SK-N-SH (cell line): Measurements from ENCODE around the gene SSTR1. TPM values are rescaled to one million over a fixed set of nuclear protein-coding genes. Genes with fewer than 3 reads are reported as not detected.

Source experiments
- CTCF ChIA-PET: fragments of 300-600, 350-600 bp; formaldehyde crosslinking; extraction: SDS; loops from one replicate; lab custom pipeline; 2021; lab: Yijun Ruan, JAX
- POLR2A ChIA-PET: fragments of 350-600 bp; sonication (Branson Sonifier 250); formaldehyde crosslinking; extraction: SDS; loops from one replicate; lab custom pipeline; 2020; ENCODE audit warnings: antibody characterized with exemption, inconsistent platforms; lab: Yijun Ruan, JAX
- DNase-seq: peaks from one replicate; pipeline ENCODE4 v3.0.0; 2012
- H2AFZ ChIP-seq: fragments of 200-600 bp; sonication (generic); 2 replicates; pipeline ENCODE4 v1.8.1; 2016; ENCODE audit warnings: antibody characterized with exemption, mild to moderate bottlenecking, low read depth
- H3F3A ChIP-seq: fragments of 200-600 bp; sonication (generic); replicated peaks from 2 replicates; pipeline ENCODE3; 2016; ENCODE audit warnings: antibody characterized with exemption, mild to moderate bottlenecking; ENCODE audit not compliant: insufficient read depth
- H3K27ac ChIP-seq, 2 experiments: fragments of 200-500 bp in 1 of 2; fragments of 200-600 bp in 1 of 2; sonication (Bioruptor generic) in 1 of 2; sonication (generic), shearing (Covaris generic) in 1 of 2; 2 replicates each; pipeline versions ENCODE4 v1.5.1 to v1.6.1; 2014 to 2016; ENCODE audit warnings: low read depth in 2 of 2, inconsistent platforms in 1 of 2, low read length in 1 of 2, mild to moderate bottlenecking in 1 of 2, mixed read lengths in 1 of 2
- H3K27me3 ChIP-seq: fragments of 200-600 bp; sonication (generic), shearing (Covaris generic); 2 replicates; pipeline ENCODE4 v1.6.1; 2016; ENCODE audit warnings: mixed run types; ENCODE audit not compliant: insufficient read depth
- H3K36me3 ChIP-seq, 2 experiments: fragments of 200-500 bp in 1 of 2; fragments of 200-600 bp in 1 of 2; sonication (Bioruptor generic) in 1 of 2; sonication (generic) in 1 of 2; replicated peaks in 1 of 2; 2 replicates each; pipeline versions ENCODE3 to v1.5.1; 2014 to 2016; ENCODE audit warnings: low read length in 1 of 2, mild to moderate bottlenecking in 1 of 2; ENCODE audit not compliant: insufficient read depth in 2 of 2, control insufficient read depth in 1 of 2
- H3K4me1 ChIP-seq, 2 experiments: fragments of 200-500 bp in 1 of 2; fragments of 200-600 bp in 1 of 2; sonication (Bioruptor generic) in 1 of 2; sonication (generic), shearing (Covaris generic) in 1 of 2; 2 replicates each; pipeline versions ENCODE4 v1.5.1 to v1.6.1; 2014 to 2016; ENCODE audit warnings: low read depth in 1 of 2, low read length in 1 of 2, mixed run types in 1 of 2; ENCODE audit not compliant: insufficient read depth in 2 of 2, control insufficient read depth in 1 of 2
- H3K4me2 ChIP-seq: fragments of 200-600 bp; sonication (generic), shearing (Covaris generic); 2 replicates; pipeline ENCODE4 v1.6.1; 2017; ENCODE audit warnings: mixed run types
- H3K4me3 ChIP-seq, 2 experiments: fragments of 200-500 bp in 1 of 2; fragments of 200-600 bp in 1 of 2; sonication (Bioruptor generic) in 1 of 2; sonication (generic), shearing (Covaris generic) in 1 of 2; 2 replicates each; pipeline versions ENCODE4 v1.5.1 to v1.8.1; 2014 to 2016; ENCODE audit warnings: low read depth in 2 of 2, inconsistent platforms in 1 of 2, low read length in 1 of 2, mild to moderate bottlenecking in 1 of 2, mixed read lengths in 1 of 2, moderate library complexity in 1 of 2
- H3K79me2 ChIP-seq: fragments of 200-600 bp; sonication (generic); 2 replicates; pipeline ENCODE4 v1.8.1; 2017; ENCODE audit warnings: mild to moderate bottlenecking; ENCODE audit not compliant: insufficient read depth
- H3K9ac ChIP-seq: fragments of 200-600 bp; sonication (generic); 2 replicates; pipeline ENCODE4 v1.6.1; 2017; ENCODE audit warnings: mixed run types
- H3K9me2 ChIP-seq: fragments of 200-600 bp; sonication (generic); 2 replicates; pipeline ENCODE4 v1.6.1; 2017; ENCODE audit warnings: mixed run types
- H3K9me3 ChIP-seq: fragments of 200-600 bp; sonication (generic); 2 replicates; pipeline ENCODE4 v1.6.1; 2017; ENCODE audit warnings: mixed run types, mild to moderate bottlenecking, moderate library complexity
- H4K20me1 ChIP-seq: fragments of 200-600 bp; sonication (generic); 2 replicates; pipeline ENCODE4 v1.6.1; 2017; ENCODE audit warnings: mild to moderate bottlenecking, mixed run types; ENCODE audit not compliant: insufficient read depth
- EP300 ChIP-seq, 2 experiments: IDR thresholded peaks; 2 replicates each; pipeline versions ENCODE4 v1.4.0 to v1.6.1; 2012; ENCODE audit warnings: borderline replicate concordance in 1 of 2, low read depth in 1 of 2, low read length in 1 of 2
- FOSL2 ChIP-seq: IDR thresholded peaks from 2 replicates; pipeline ENCODE4 v1.4.0; 2012; ENCODE audit warnings: low read depth, mild to moderate bottlenecking, moderate library complexity, borderline replicate concordance
- FOXM1 ChIP-seq: IDR thresholded peaks from 2 replicates; pipeline ENCODE4 v1.4.0; 2012; ENCODE audit warnings: low read depth, mild to moderate bottlenecking
- JUND ChIP-seq: IDR thresholded peaks from 2 replicates; pipeline ENCODE4 v1.4.0; 2012
- MEF2A ChIP-seq: IDR thresholded peaks from 2 replicates; pipeline ENCODE4 v1.4.0; 2012; ENCODE audit warnings: low read depth, borderline replicate concordance
- POLR2AphosphoS5 ChIP-seq: IDR thresholded peaks from 2 replicates; pipeline ENCODE4 v1.6.1; 2012; ENCODE audit warnings: low read depth, low read length
- REST ChIP-seq: IDR thresholded peaks from 2 replicates; pipeline ENCODE4 v1.6.1; 2012; ENCODE audit warnings: mild to moderate bottlenecking, low read depth, low read length, moderate library complexity
- SIN3A ChIP-seq: IDR thresholded peaks from 2 replicates; pipeline ENCODE4 v1.6.1; 2012; ENCODE audit warnings: low read depth, mild to moderate bottlenecking, low read length, moderate library complexity, borderline replicate concordance
- TEAD4 ChIP-seq: IDR thresholded peaks from 2 replicates; pipeline ENCODE4 v1.4.0; 2012; ENCODE audit warnings: mild to moderate bottlenecking, borderline replicate concordance; ENCODE audit not compliant: insufficient read depth
- USF1 ChIP-seq: IDR thresholded peaks from 2 replicates; pipeline ENCODE4 v1.4.0; 2012; ENCODE audit warnings: low read depth, borderline replicate concordance
- WGBS: methylation state at CpG from one replicate; pipeline ENCODE4 v1.1.6; 2017; ENCODE audit warnings: low lambda C conversion rate; 5-methylcytosine and 5-hydroxymethylcytosine counted together
- polyA plus RNA-seq, 3 experiments: library from polyadenylated mRNA; depleted of rRNA; stranded (reverse); fragments of >200 nt; gene quantifications; 2 replicates each; pipeline ENCODE4 v1.2.3, GENCODE V29; 2012
- TF ChIP-seq, protein P1 (sequence below): fragments of 200-600 bp; sonication (generic); IDR thresholded peaks from 2 replicates; pipeline ENCODE4 v1.6.1; 2017; ENCODE audit warnings: antibody characterized with exemption, mild to moderate bottlenecking, moderate library complexity
- TF ChIP-seq, protein P2 (sequence below): IDR thresholded peaks from 2 replicates; pipeline ENCODE4 v1.4.0; 2012; ENCODE audit warnings: low read depth
- TF ChIP-seq, protein P3 (sequence below): IDR thresholded peaks from 2 replicates; pipeline ENCODE4; 2012

The SSTR1 gene
- polyA plus RNA-seq, 1 of the 3 experiments (the other 2 are of a cell fraction), result 0.08 TPM

DNA sequence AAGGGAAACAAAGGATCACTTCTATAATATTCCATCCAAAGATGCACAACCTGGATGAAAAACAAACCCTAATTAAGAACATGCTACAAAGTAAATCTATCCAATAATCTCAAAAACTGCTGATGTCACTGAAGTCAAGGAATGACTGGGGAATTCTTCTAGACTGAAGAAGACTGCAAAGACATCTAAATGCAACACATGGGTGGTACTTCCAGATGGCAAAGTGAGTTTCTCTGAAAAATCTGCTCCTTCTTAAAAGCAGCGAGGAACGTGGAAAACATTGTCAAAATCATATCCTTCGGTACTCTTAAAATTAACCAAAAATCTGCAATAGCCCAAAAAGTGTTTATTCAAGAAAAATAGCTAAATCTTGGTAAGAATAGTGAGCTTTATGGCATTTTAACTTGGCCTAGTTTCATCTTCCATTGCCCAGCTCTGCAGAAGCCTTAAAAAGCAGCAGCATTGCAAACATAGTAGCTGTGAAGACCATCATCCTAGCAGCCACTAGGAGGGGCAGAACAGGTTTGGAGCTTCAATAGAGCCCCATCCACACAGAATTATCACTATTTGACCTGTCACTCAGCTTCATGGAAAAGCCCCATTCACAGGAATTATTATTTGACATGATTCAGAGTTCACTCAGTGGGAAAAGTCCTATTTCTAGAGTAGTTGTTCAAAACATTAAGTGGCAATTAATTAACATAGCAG is 40.8 kb downstream of the SSTR1 start:
- DNase-seq, result no peak
- Histone ChIP-seq H3K36me3 (no peaks in the 10 kb centered on the region), H3F3A (no peaks in the 10 kb centered on the region), H3K9ac (no peak overlapping the region), H3K9me2 (no peaks in the 10 kb centered on the region), H3K9me3 (no peaks in the 10 kb centered on the region), H3K4me3 (no peak overlapping the region), H3K27me3 (no peaks in the 10 kb centered on the region), H3K27ac (no peak overlapping the region), H4K20me1 (no peaks in the 10 kb centered on the region)
- CTCF ChIA-PET, result no interaction called here
- 11% methylated on average over 3 of the region's 3 CpGs for WGBS
- no peak for TF ChIP-seq FOSL2
- TF ChIP-seq FOXM1, result no peak
- TF ChIP-seq TEAD4, result no peak
- TF ChIP-seq, protein P1, sequence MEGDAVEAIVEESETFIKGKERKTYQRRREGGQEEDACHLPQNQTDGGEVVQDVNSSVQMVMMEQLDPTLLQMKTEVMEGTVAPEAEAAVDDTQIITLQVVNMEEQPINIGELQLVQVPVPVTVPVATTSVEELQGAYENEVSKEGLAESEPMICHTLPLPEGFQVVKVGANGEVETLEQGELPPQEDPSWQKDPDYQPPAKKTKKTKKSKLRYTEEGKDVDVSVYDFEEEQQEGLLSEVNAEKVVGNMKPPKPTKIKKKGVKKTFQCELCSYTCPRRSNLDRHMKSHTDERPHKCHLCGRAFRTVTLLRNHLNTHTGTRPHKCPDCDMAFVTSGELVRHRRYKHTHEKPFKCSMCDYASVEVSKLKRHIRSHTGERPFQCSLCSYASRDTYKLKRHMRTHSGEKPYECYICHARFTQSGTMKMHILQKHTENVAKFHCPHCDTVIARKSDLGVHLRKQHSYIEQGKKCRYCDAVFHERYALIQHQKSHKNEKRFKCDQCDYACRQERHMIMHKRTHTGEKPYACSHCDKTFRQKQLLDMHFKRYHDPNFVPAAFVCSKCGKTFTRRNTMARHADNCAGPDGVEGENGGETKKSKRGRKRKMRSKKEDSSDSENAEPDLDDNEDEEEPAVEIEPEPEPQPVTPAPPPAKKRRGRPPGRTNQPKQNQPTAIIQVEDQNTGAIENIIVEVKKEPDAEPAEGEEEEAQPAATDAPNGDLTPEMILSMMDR, result peak; percentile 15; the same call in 1 of the 2 replicates
- TF ChIP-seq SIN3A, result no peak
- TF ChIP-seq, protein P2, sequence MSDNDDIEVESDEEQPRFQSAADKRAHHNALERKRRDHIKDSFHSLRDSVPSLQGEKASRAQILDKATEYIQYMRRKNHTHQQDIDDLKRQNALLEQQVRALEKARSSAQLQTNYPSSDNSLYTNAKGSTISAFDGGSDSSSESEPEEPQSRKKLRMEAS, result no peak
- no peak for TF ChIP-seq USF1
- TF ChIP-seq REST, result no peak
- TF ChIP-seq JUND, result no peak
- TF ChIP-seq, all 33 proteins: peak for 1
- H3K79me2 ChIP-seq, result no peaks in the 10 kb centered on the region
- H3K4me1 ChIP-seq, result no peaks in the 10 kb centered on the region
- no peak overlapping the region for H2AFZ ChIP-seq
- no peak overlapping the region for H3K4me2 ChIP-seq
- POLR2A ChIA-PET, result no interaction called here

DNA sequence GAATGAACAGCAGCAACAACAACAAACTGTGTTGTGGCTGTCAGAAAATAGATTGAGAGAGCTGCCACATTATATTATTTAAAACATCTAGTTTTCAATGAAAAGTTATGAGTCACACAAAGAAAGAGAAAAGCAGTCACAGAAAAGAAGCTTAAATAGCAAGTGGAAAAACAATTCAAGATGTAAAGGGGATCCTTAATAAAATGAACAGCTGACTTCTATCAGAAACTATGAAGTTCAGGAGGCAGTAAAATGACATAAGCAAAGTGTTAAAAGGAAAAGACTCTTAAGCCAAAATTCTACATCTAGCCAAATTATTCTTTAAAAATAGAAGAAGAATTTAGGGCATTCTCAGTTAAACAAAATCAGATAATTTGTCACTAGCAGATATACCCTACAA is 42.6 kb downstream of the SSTR1 start:
- Histone ChIP-seq H3K9ac (no peak overlapping the region), H3K79me2 (no peaks in the 10 kb centered on the region), H3F3A (no peaks in the 10 kb centered on the region), H3K36me3 (no peaks in the 10 kb centered on the region), H3K4me1 (no peaks in the 10 kb centered on the region), H3K4me3 (no peak overlapping the region), H2AFZ (no peak overlapping the region), H3K27ac (no peak overlapping the region), H3K27me3 (no peaks in the 10 kb centered on the region; the same call in 1 of the 2 replicates), H3K9me3 (no peaks in the 10 kb centered on the region), H3K4me2 (no peak overlapping the region), H3K9me2 (no peaks in the 10 kb centered on the region), H4K20me1 (no peaks in the 10 kb centered on the region)
- ChIA-PET CTCF (interaction anchor here (1.2 kb wide), 1 partner anchor 25 kb away, joined by 3 read pairs; no protein-coding TSS in a partner anchor), POLR2A (no interaction called here)
- DNase-seq, result no peak
- TF ChIP-seq REST (no peak), MEF2A (no peak), SIN3A (no peak), EP300 (IDR thresholded peaks at IDR 0.05; ENCODE audit: borderline replicate concordance in 1 of 2, low read depth in 1 of 2, low read length in 1 of 2) (no peak), POLR2AphosphoS5 (no peak)
- TF ChIP-seq, protein P2, result no peak
- TF ChIP-seq, protein P3, sequence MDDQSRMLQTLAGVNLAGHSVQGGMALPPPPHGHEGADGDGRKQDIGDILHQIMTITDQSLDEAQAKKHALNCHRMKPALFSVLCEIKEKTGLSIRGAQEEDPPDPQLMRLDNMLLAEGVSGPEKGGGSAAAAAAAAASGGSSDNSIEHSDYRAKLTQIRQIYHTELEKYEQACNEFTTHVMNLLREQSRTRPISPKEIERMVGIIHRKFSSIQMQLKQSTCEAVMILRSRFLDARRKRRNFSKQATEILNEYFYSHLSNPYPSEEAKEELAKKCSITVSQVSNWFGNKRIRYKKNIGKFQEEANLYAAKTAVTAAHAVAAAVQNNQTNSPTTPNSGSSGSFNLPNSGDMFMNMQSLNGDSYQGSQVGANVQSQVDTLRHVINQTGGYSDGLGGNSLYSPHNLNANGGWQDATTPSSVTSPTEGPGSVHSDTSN, result no peak
